Osteoblast (primary cell): ENCODE data around the gene OXSR1. TPM values are rescaled to one million over a fixed set of nuclear protein-coding genes. Genes with fewer than 3 reads are reported as not detected.

Source experiments
- DNase-seq: peaks from one replicate; pipeline ENCODE4 v3.0.0; 2011; ENCODE audit warnings: low spot score, mixed read lengths; ENCODE audit not compliant: insufficient read length; ENCODE audit errors: missing footprints
- H2AFZ ChIP-seq: 2 replicates; pipeline ENCODE4 v1.6.0; 2011; ENCODE audit warnings: mild to moderate bottlenecking, low read length
- H3K27ac ChIP-seq: 2 replicates; pipeline ENCODE4 v1.5.1; 2011; ENCODE audit warnings: mild to moderate bottlenecking, low read depth, low read length, moderate library complexity
- H3K27me3 ChIP-seq: 2 replicates; pipeline ENCODE4 v1.6.0; 2012; ENCODE audit warnings: mild to moderate bottlenecking, control low read depth, inconsistent platforms, low read length, moderate library complexity; ENCODE audit not compliant: insufficient read depth
- H3K36me3 ChIP-seq: 2 replicates; pipeline ENCODE4 v1.5.1; 2011; ENCODE audit warnings: mild to moderate bottlenecking, low read length, control low read depth, moderate library complexity; ENCODE audit not compliant: insufficient read depth
- H3K4me1 ChIP-seq: 2 replicates; pipeline ENCODE4 v1.5.1; 2011; ENCODE audit warnings: mild to moderate bottlenecking, low read length, control low read depth, moderate library complexity; ENCODE audit not compliant: insufficient read depth
- H3K4me2 ChIP-seq: 2 replicates; pipeline ENCODE4 v1.6.0; 2011; ENCODE audit warnings: mild to moderate bottlenecking, low read length; ENCODE audit not compliant: insufficient read depth
- H3K4me3 ChIP-seq: fragments of 200-600 bp; sonication (generic); 3 replicates; pipeline ENCODE4 v1.5.1; 2012; ENCODE audit warnings: mild to moderate bottlenecking, low read length, inconsistent platforms; ENCODE audit not compliant: insufficient read depth
- H3K79me2 ChIP-seq: 2 replicates; pipeline ENCODE4 v1.6.0; 2012; ENCODE audit warnings: mild to moderate bottlenecking, low read length, control low read depth, inconsistent platforms; ENCODE audit not compliant: insufficient read depth
- H3K9me3 ChIP-seq: 2 replicates; pipeline ENCODE4 v1.5.1; 2011; ENCODE audit warnings: low read depth, low read length, control low read depth
- H4K20me1 ChIP-seq: 2 replicates; pipeline ENCODE4 v1.6.0; 2012; ENCODE audit warnings: mild to moderate bottlenecking, low read length, control low read depth; ENCODE audit not compliant: insufficient read depth
- CTCF ChIP-seq: IDR thresholded peaks from 2 replicates; pipeline ENCODE4 v1.5.1; 2011; ENCODE audit warnings: mild to moderate bottlenecking, low read depth, low read length, moderate library complexity; ENCODE audit errors: extremely low read depth
- total RNA-seq: library from RNA; depleted of rRNA; stranded (reverse); fragments of >200 nt; gene quantifications from 2 replicates; pipeline ENCODE4 v1.2.3, GENCODE V29; 2012

OXSR1 gene
- total RNA-seq, 1 donor: 50.3 TPM

- Histone ChIP-seq H3K36me3 (no peaks in the 10 kb centered on the region), H2AFZ (no peak overlapping the region)
- TF ChIP-seq CTCF: no peak
Measured at GRCh38 chr3:38149708-38150107, 15.6 kb upstream of the OXSR1 start.

GRCh38 chr3:38150780-38151528 lies 14.4 kb upstream of the OXSR1 start:
- DNase-seq: no peak
- Histone ChIP-seq H2AFZ (no peak overlapping the region), H3K27me3 (no peaks in the 10 kb centered on the region), H3K4me2 (no peak overlapping the region), H3K9me3 (no peaks in the 10 kb centered on the region), H3K79me2 (no peaks in the 10 kb centered on the region), H3K27ac (no peak overlapping the region), H3K4me1 (peaks cover 9% of the 10 kb centered on the region), H3K36me3 (no peaks in the 10 kb centered on the region), H4K20me1 (no peaks in the 10 kb centered on the region), H3K4me3 (no peak overlapping the region)
- no peak for TF ChIP-seq CTCF

More at GRCh38 chr3:38149708-38150107, 15.6 kb upstream of the OXSR1 start:
- Histone ChIP-seq H3K79me2 (no peaks in the 10 kb centered on the region), H3K4me3 (no peak overlapping the region), H3K4me2 (no peak overlapping the region), H3K9me3 (no peaks in the 10 kb centered on the region), H3K27me3 (no peaks in the 10 kb centered on the region), H3K4me1 (peaks cover 9% of the 10 kb centered on the region), H3K27ac (no peak overlapping the region), H4K20me1 (no peaks in the 10 kb centered on the region)
- DNase-seq: no peak

GRCh38 chr3:38151667-38152265 lies 13.6 kb upstream of the OXSR1 start:
- Histone ChIP-seq H3K27ac (no peak overlapping the region), H3K9me3 (no peaks in the 10 kb centered on the region), H3K4me3 (no peak overlapping the region), H3K36me3 (no peaks in the 10 kb centered on the region), H3K27me3 (no peaks in the 10 kb centered on the region), H3K4me1 (peaks cover 9% of the 10 kb centered on the region), H3K4me2 (no peak overlapping the region), H2AFZ (no peak overlapping the region), H3K79me2 (no peaks in the 10 kb centered on the region), H4K20me1 (no peaks in the 10 kb centered on the region)
- no peak for DNase-seq
- TF ChIP-seq CTCF: no peak

GRCh38 chr3:38152609-38153008 lies 12.7 kb upstream of the OXSR1 start:
- no peak overlapping the region for H2AFZ ChIP-seq
- no peak overlapping the region for H3K4me3 ChIP-seq

More at GRCh38 chr3:38152609-38153008, 12.7 kb upstream of the OXSR1 start:
- TF ChIP-seq CTCF: no peak
- Histone ChIP-seq H3K9me3 (no peaks in the 10 kb centered on the region), H3K4me2 (no peak overlapping the region), H3K79me2 (no peaks in the 10 kb centered on the region), H3K27me3 (no peaks in the 10 kb centered on the region), H3K27ac (no peak overlapping the region), H3K4me1 (peaks cover 9% of the 10 kb centered on the region), H4K20me1 (no peaks in the 10 kb centered on the region), H3K36me3 (no peaks in the 10 kb centered on the region)
- DNase-seq: no peak
